Measurements from ENCODE around the gene OR2G2.

- TF ChIP-seq, protein P1, sequence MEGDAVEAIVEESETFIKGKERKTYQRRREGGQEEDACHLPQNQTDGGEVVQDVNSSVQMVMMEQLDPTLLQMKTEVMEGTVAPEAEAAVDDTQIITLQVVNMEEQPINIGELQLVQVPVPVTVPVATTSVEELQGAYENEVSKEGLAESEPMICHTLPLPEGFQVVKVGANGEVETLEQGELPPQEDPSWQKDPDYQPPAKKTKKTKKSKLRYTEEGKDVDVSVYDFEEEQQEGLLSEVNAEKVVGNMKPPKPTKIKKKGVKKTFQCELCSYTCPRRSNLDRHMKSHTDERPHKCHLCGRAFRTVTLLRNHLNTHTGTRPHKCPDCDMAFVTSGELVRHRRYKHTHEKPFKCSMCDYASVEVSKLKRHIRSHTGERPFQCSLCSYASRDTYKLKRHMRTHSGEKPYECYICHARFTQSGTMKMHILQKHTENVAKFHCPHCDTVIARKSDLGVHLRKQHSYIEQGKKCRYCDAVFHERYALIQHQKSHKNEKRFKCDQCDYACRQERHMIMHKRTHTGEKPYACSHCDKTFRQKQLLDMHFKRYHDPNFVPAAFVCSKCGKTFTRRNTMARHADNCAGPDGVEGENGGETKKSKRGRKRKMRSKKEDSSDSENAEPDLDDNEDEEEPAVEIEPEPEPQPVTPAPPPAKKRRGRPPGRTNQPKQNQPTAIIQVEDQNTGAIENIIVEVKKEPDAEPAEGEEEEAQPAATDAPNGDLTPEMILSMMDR (conservative IDR thresholded peaks at IDR 0.05): no peak
- no peak for TF ChIP-seq ZFX (IDR thresholded peaks at IDR 0.05)
Measured at GRCh38 chr1:247574236-247574635, 13.9 kb upstream of the OR2G2 start.
